Esophagus squamous epithelium (tissue), 5 donors: ENCODE data around the gene MCM3AP. TPM values are rescaled to one million over a fixed set of nuclear protein-coding genes. Genes with fewer than 3 reads are reported as not detected.
"Not testable (repeated sequence)": the region's sequence is repeated elsewhere in the genome, so short reads cannot be mapped to it uniquely, and the experiment has no call there.

Experiments
- DNase-seq: peaks from one replicate; lab custom pipeline; 2025; lab: John Stamatoyannopoulos, UW
- H3K27ac ChIP-seq, 4 donors: fragments of 200-600 bp; sonication (generic); one replicate each; pipeline ENCODE4 v1.5.1; 2016 to 2019; ENCODE audit warnings: mild to moderate bottlenecking in 1 of 4
- H3K27me3 ChIP-seq, 4 donors: fragments of 200-600 bp; sonication (generic); 1 replicate in 3 of 4; 2 replicates in 1 of 4; pipeline versions ENCODE4 v1.5.1 to v1.6.0; 2017 to 2021; ENCODE audit warnings: antibody characterized with exemption in 1 of 4
- H3K36me3 ChIP-seq, 3 donors: fragments of 200-600 bp; sonication (generic); one replicate each; pipeline ENCODE4 v1.5.1; 2016 to 2019
- H3K4me1 ChIP-seq, 3 donors: fragments of 200-600 bp; sonication (generic); one replicate each; pipeline ENCODE4 v1.5.1; 2017 to 2019
- H3K4me3 ChIP-seq, 4 donors: fragments of 200-600 bp; sonication (generic); 1 replicate in 3 of 4; 2 replicates in 1 of 4; pipeline ENCODE4 v1.5.1; 2016 to 2019; ENCODE audit warnings: mild to moderate bottlenecking in 2 of 4, moderate library complexity in 1 of 4
- H3K9me3 ChIP-seq, 3 donors: fragments of 200-600 bp; sonication (generic); one replicate each; pipeline ENCODE4 v1.5.1; 2016 to 2019
- POLR2A ChIP-seq, 4 donors: fragments of 450-650 bp; IDR thresholded peaks; one replicate each; pipeline ENCODE4 v1.6.1; 2017; ENCODE audit warnings: antibody characterized with exemption in 4 of 4, mild to moderate bottlenecking in 4 of 4, moderate library complexity in 3 of 4
- WGBS, 2 donors: methylation state at CpG; one replicate each; pipeline ENCODE4 v1.1.5; 2018; 5-methylcytosine and 5-hydroxymethylcytosine counted together
- intact Hi-C: fragments of 100-400 bp; cut with DNase I; formaldehyde crosslinking; loops from one replicate; pipeline ENCODE4 v1.15.0; 2022
- total RNA-seq, 4 donors: library from RNA; depleted of rRNA; stranded (reverse); fragments of >200 nt; gene quantifications; one replicate each; pipeline ENCODE4 v1.1.0, GENCODE V29; 2016
- TF ChIP-seq, protein P1 (sequence below), 6 experiments: fragments of 450-650 bp in 4 of 6; fragments of 200-600 bp in 2 of 6; sonication (generic) in 2 of 6; IDR thresholded peaks; one replicate each; pipeline ENCODE4 v1.5.1; 2016 to 2019; ENCODE audit warnings: antibody characterized with exemption in 6 of 6, mild to moderate bottlenecking in 4 of 6, moderate library complexity in 4 of 6
- donor health status: DM: yes; HTN: yes; CAD: no.

The MCM3AP gene
- total RNA-seq, 4 donors from 2014 or later: 31.3 to 72.7 (median 63.2) TPM

DNA sequence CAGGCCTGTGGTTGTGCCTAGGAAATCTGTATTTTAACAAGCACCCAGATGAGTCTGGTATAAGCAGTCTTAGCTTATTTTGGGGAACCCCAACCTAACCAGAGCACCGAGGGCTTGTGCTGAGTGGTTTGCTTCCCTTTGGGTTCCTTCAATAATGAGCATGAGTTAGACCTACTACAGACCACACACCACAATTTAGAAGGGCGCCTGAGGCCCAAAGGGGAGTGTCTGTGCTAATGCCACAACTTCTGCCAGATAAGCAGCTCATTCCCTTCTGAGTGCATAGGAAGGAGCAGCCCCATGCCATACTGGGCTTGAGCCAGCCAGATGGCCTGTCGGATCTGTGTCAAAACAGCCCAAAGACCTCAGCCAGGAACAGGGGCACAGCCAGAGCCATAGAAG, 41.5 kb downstream of the MCM3AP start:
- Histone ChIP-seq H3K9me3 (no peaks in the 10 kb centered on the region), H3K36me3 (peaks cover 32 to 100% (median 55%) of the 10 kb centered on the region in 3 donors), H3K4me1 (no peaks in the 10 kb centered on the region), H3K27ac (no peak overlapping the region), H3K27me3 (no peaks in the 10 kb centered on the region), H3K4me3 (no peak overlapping the region)
- no peak for DNase-seq
- 78% methylated on average over 3 of the region's 3 CpGs; no CpG with 5 or more reads in 1 of the 2 donors for WGBS, 2 donors
- intact Hi-C loops: no loop called here
- TF ChIP-seq, protein P1, sequence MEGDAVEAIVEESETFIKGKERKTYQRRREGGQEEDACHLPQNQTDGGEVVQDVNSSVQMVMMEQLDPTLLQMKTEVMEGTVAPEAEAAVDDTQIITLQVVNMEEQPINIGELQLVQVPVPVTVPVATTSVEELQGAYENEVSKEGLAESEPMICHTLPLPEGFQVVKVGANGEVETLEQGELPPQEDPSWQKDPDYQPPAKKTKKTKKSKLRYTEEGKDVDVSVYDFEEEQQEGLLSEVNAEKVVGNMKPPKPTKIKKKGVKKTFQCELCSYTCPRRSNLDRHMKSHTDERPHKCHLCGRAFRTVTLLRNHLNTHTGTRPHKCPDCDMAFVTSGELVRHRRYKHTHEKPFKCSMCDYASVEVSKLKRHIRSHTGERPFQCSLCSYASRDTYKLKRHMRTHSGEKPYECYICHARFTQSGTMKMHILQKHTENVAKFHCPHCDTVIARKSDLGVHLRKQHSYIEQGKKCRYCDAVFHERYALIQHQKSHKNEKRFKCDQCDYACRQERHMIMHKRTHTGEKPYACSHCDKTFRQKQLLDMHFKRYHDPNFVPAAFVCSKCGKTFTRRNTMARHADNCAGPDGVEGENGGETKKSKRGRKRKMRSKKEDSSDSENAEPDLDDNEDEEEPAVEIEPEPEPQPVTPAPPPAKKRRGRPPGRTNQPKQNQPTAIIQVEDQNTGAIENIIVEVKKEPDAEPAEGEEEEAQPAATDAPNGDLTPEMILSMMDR (IDR thresholded peaks at IDR 0.05): no peak
- TF ChIP-seq POLR2A (IDR thresholded peaks at IDR 0.05): no peak

DNA sequence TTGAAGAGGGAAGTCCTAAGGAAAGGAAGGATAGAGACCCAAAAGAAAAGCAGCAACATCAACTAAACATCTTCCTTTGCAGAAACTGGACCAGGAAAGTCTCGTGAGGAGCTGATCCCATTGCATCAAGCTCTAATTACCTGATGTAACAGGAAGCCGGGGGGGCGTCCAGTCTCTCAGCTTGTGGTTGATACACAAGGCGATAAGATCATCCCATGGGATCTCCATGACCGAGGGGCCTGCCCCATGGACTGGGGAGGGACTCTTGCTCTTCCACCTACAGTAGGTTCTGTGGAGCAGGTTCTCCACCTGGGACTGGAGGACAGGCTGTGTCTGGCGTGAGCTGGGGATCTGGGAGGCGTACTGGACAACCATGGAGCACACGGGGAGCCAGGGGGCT, 42.1 kb downstream of the MCM3AP start:
- no peaks in the 10 kb centered on the region for H3K27me3 ChIP-seq
- H3K27ac ChIP-seq: no peak overlapping the region
- peaks cover 32 to 98% (median 55%) of the 10 kb centered on the region in 3 donors for H3K36me3 ChIP-seq
- H3K4me3 ChIP-seq: no peak overlapping the region
- no peaks in the 10 kb centered on the region for H3K4me1 ChIP-seq
- TF ChIP-seq, protein P1 (IDR thresholded peaks at IDR 0.05): no peak
- no peak for TF ChIP-seq POLR2A (IDR thresholded peaks at IDR 0.05)
- no peaks in the 10 kb centered on the region for H3K9me3 ChIP-seq
- WGBS, 2 donors: 79 to 87% methylated on average over 5 to 6 of the region's 8 CpGs
- DNase-seq: no peak
- intact Hi-C loops: no loop called here

DNA sequence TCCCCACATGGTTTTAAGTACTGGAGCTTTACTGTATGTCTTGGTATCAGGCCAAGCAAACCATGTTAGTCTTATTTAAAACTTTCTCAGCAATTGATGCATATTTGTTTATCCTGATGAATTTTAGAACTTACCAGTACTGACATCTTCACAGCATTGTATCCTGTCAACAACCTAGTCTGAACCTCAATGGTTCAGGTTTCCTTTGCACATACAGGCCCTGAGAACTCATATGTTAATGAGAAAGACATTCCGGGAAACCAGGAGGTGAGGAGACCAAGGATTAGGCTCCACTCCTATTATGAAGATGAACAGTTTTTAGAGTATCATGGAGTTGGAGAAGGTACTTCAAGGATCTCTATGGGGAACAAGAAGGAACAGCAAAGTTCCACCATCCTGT, 43.8 kb downstream of the MCM3AP start:
- H3K4me3 ChIP-seq, DNase-seq, H3K4me1 ChIP-seq, H3K27ac ChIP-seq, H3K27me3 ChIP-seq, intact Hi-C loops, H3K9me3 ChIP-seq: not testable (repeated sequence)
- peaks cover 30 to 87% (median 51%) of the 10 kb centered on the region in 3 donors for H3K36me3 ChIP-seq
- 25 to 63% methylated on average over 1 of the region's 1 CpG for WGBS, 2 donors

DNA sequence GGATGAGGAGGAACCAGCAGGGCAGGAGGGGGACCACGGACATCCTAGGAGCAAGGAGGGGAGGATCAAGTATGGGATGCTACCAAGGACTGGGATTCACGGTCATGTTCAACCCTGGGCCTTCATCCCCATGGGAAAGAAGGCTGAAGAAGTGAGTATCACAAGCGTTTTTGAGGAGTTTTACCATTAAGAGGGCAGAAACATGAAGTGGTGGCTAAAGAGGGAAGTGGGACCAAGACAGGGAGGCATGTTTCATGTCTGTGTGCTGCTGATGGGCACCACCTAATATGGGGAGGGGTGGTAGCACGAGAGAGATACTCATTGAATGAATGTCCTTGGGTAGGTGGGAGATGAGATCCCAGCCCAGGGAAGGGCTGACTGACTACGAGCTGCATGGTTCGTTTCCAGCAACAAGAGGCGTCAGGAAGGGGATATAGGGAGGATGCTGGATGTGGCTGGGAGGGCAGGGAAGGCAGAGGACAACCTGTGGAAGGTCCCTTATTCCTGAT, 45.5 kb downstream of the MCM3AP start:
- peaks cover 16 to 87% (median 40%) of the 10 kb centered on the region in 3 donors for H3K36me3 ChIP-seq

DNA sequence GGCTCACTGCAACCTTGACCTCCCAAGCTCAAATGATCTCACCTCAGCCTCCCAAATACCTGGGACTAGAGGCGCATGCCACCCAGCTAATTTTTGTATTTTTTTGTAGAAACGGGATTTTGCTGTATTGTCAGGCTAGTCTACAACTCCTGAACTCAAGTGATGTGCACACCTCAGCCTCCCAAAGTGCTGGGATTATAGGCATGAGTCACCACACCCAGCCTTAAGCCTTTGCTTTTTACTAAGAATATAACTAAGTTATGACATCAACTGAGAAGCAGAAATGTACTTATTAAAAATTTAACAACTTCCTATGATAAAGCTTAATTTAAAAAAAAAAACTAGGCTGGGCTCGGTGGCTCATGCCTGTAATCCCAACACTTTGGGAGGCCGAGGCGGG, 47.9 kb downstream of the MCM3AP start:
- peaks cover 0 to 87% (median 19%) of the 10 kb centered on the region in 3 donors for H3K36me3 ChIP-seq
- no peaks in the 10 kb centered on the region for H3K4me1 ChIP-seq
- 77 to 79% methylated on average over 3 to 5 of the region's 5 CpGs for WGBS, 2 donors
- TF ChIP-seq, protein P1 (IDR thresholded peaks at IDR 0.05): no peak
- no peak for TF ChIP-seq POLR2A (IDR thresholded peaks at IDR 0.05)
- DNase-seq: no peak
- intact Hi-C loops: no loop called here
- no peak overlapping the region for H3K27ac ChIP-seq
- no peak overlapping the region for H3K4me3 ChIP-seq
- H3K9me3 ChIP-seq: no peaks in the 10 kb centered on the region
- H3K27me3 ChIP-seq: no peaks in the 10 kb centered on the region

More for the DNA sequence above, 45.5 kb downstream of the MCM3AP start:
- no peak for DNase-seq
- Histone ChIP-seq H3K4me1 (no peaks in the 10 kb centered on the region), H3K27ac (no peak overlapping the region), H3K27me3 (no peaks in the 10 kb centered on the region), H3K9me3 (no peaks in the 10 kb centered on the region), H3K4me3 (no peak overlapping the region)
- no peak for TF ChIP-seq POLR2A (IDR thresholded peaks at IDR 0.05)
- TF ChIP-seq, protein P1 (IDR thresholded peaks at IDR 0.05): no peak
- intact Hi-C loops: no loop called here
- 81 to 89% methylated on average over 7 of the region's 7 CpGs for WGBS, 2 donors
